ENCODE measurements around the gene RMI2.

GRCh38 chr16:11296706-11297491 is 48.4 kb upstream of the RMI2 start:
- TF ChIP-seq GATA2 (IDR thresholded peaks at IDR 0.05; ENCODE audit: low read depth, low read length): 0 out of 2 replicates have a peak, but pooled peaks have one; percentile 13
- TF ChIP-seq GATA3 (IDR thresholded peaks at IDR 0.05; ENCODE audit: low read depth, low read length): no peak

All from SH-SY5Y (cell line).